Stomach (tissue), 9 donors: ENCODE measurements around the gene SNX9. TPM values are rescaled to one million over a fixed set of nuclear protein-coding genes. Genes with fewer than 3 reads are reported as not detected.

Source experiments
- DNase-seq, 2 donors: peaks; one replicate each; pipeline versions ENCODE4 v3.0.0 to v3.0.0-alpha.2; 2013 to 2019
- H3K27ac ChIP-seq, 5 donors: fragments of 200-600 bp in 4 of 5; sonication (generic) in 4 of 5; one replicate each; pipeline ENCODE4 v1.5.1; 2013 to 2019; ENCODE audit warnings: mild to moderate bottlenecking in 1 of 5, moderate library complexity in 1 of 5
- H3K27me3 ChIP-seq, 3 donors: fragments of 200-600 bp; sonication (generic); one replicate each; pipeline ENCODE4 v1.5.1; 2017 to 2019; ENCODE audit warnings: mixed run types in 1 of 3
- H3K36me3 ChIP-seq, 4 donors: fragments of 200-600 bp; sonication (generic); 1 replicate in 3 of 4; 2 replicates in 1 of 4; pipeline ENCODE4 v1.5.1; 2016 to 2019
- H3K4me1 ChIP-seq, 4 donors: fragments of 200-600 bp; sonication (generic); one replicate each; pipeline ENCODE4 v1.5.1; 2016 to 2019
- H3K4me3 ChIP-seq, 4 donors: fragments of 200-600 bp; sonication (generic) in 3 of 4; one replicate each; pipeline ENCODE4 v1.5.1; 2016 to 2019; ENCODE audit warnings: mild to moderate bottlenecking in 1 of 4
- H3K9me3 ChIP-seq, 4 donors: fragments of 200-600 bp; sonication (generic); one replicate each; pipeline ENCODE4 v1.5.1; 2016 to 2019
- CTCF ChIP-seq, 7 experiments: fragments of 450-650 bp in 4 of 7; fragments of 200-600 bp in 3 of 7; sonication (generic) in 3 of 7; IDR thresholded peaks; one replicate each; pipeline ENCODE4 v1.5.1; 2016 to 2019; ENCODE audit warnings: antibody characterized with exemption in 7 of 7, control low read depth in 2 of 7, mild to moderate bottlenecking in 1 of 7
- EP300 ChIP-seq: sonication (generic); formaldehyde crosslinking; IDR thresholded peaks from one replicate; pipeline ENCODE4 v1.6.1; 2017; ENCODE audit warnings: antibody characterized with exemption
- POLR2A ChIP-seq, 4 donors: fragments of 450-650 bp; IDR thresholded peaks; one replicate each; pipeline ENCODE4 v1.6.1; 2016; ENCODE audit warnings: antibody characterized with exemption in 4 of 4, control low read depth in 2 of 4, mild to moderate bottlenecking in 1 of 4, moderate library complexity in 1 of 4
- POLR2AphosphoS5 ChIP-seq, 3 donors: sonication (generic); formaldehyde crosslinking; IDR thresholded peaks; one replicate each; pipeline ENCODE4 v1.6.1; 2016; ENCODE audit warnings: antibody characterized with exemption in 3 of 3
- WGBS, 5 donors: extraction: QIAGEN DNeasy Blood & Tissue Kit in 3 of 5; methylation state at CpG; one replicate each; pipeline versions ENCODE4 v1.1.5 to v1.1.7; 2013 to 2018; 5-methylcytosine and 5-hydroxymethylcytosine counted together
- intact Hi-C: fragments of 100-400 bp; cut with DNase I; formaldehyde crosslinking; loops from one replicate; pipeline ENCODE4 v1.15.1; 2023; ENCODE audit warnings: low total_unique reads
- polyA plus RNA-seq, 3 donors: library from polyadenylated mRNA; stranded (reverse); fragments of 200-250 nt; gene quantifications; one replicate each; pipeline ENCODE4 v1.2.3, GENCODE V29; 2013
- total RNA-seq, 5 donors: library from RNA; depleted of rRNA; stranded (reverse); fragments of >200 nt; gene quantifications; one replicate each; pipeline versions ENCODE4 v1.1.0 to v1.2.3, GENCODE V29; 2014 to 2016
- donor health status: healthy with polysubstance abuse.
- donor health status: Bipolar disorder and iron deficiency.
- donor health status: healthy.

Gene SNX9
- total and polyA plus RNA-seq, 8 donors, result 21.4 to 58.7 (median 38.7) TPM

GRCh38 chr6:157804448-157805327, 18.4 kb upstream of the SNX9 start:
- peaks cover 0 to 5% (median 4%) of the 10 kb centered on the region in 4 donors for H3K9me3 ChIP-seq
- 83 to 92% (median 85%) methylated on average over 11 of the region's 11 CpGs for WGBS, 5 donors
- intact Hi-C loops, result no loop called here
- H3K4me3 ChIP-seq, result no peak overlapping the region
- H3K27ac ChIP-seq, result no peak overlapping the region
- no peaks in the 10 kb centered on the region for H3K36me3 ChIP-seq
- DNase-seq, result no peak
- TF ChIP-seq EP300 (no peak), POLR2A (IDR thresholded peaks at IDR 0.05) (no peak), CTCF (IDR thresholded peaks at IDR 0.05) (no peak), POLR2AphosphoS5 (IDR thresholded peaks at IDR 0.05) (no peak)
- no peaks in the 10 kb centered on the region for H3K27me3 ChIP-seq
- no peaks in the 10 kb centered on the region for H3K4me1 ChIP-seq

GRCh38 chr6:157806131-157806855, 16.8 kb upstream of the SNX9 start:
- no peak for DNase-seq
- WGBS, 5 donors, result 57 to 78% (median 73%) methylated on average over 3 of the region's 3 CpGs
- peaks cover 0 to 5% (median 4%) of the 10 kb centered on the region in 4 donors for H3K9me3 ChIP-seq
- no peaks in the 10 kb centered on the region for H3K27me3 ChIP-seq
- no peak overlapping the region for H3K4me3 ChIP-seq
- TF ChIP-seq POLR2A (IDR thresholded peaks at IDR 0.05) (no peak), CTCF (IDR thresholded peaks at IDR 0.05) (no peak), EP300 (no peak), POLR2AphosphoS5 (IDR thresholded peaks at IDR 0.05) (no peak)
- no peaks in the 10 kb centered on the region for H3K36me3 ChIP-seq
- no peak overlapping the region for H3K27ac ChIP-seq
- no peaks in the 10 kb centered on the region for H3K4me1 ChIP-seq
- intact Hi-C loops, result no loop called here

GRCh38 chr6:157806856-157807215, 16.2 kb upstream of the SNX9 start:
- Histone ChIP-seq H3K36me3 (no peaks in the 10 kb centered on the region), H3K4me1 (no peaks in the 10 kb centered on the region), H3K27me3 (no peaks in the 10 kb centered on the region), H3K9me3 (peaks cover 0 to 5% (median 4%) of the 10 kb centered on the region in 4 donors), H3K27ac (no peak overlapping the region), H3K4me3 (no peak overlapping the region)
- WGBS, 5 donors, result 86 to 94% (median 92%) methylated on average over 3 of the region's 3 CpGs
- TF ChIP-seq POLR2A (IDR thresholded peaks at IDR 0.05) (no peak), CTCF (IDR thresholded peaks at IDR 0.05) (no peak), EP300 (no peak), POLR2AphosphoS5 (IDR thresholded peaks at IDR 0.05) (no peak)
- no peak for DNase-seq
- intact Hi-C loops, result no loop called here

GRCh38 chr6:157808405-157808950, 14.6 kb upstream of the SNX9 start:
- TF ChIP-seq POLR2AphosphoS5 (IDR thresholded peaks at IDR 0.05), result no peak
- TF ChIP-seq CTCF (IDR thresholded peaks at IDR 0.05), result no peak
- Histone ChIP-seq H3K27me3 (no peaks in the 10 kb centered on the region), H3K4me3 (no peak overlapping the region), H3K4me1 (peaks cover 4 to 12% (median 5%) of the 10 kb centered on the region in 4 donors), H3K27ac (no peak overlapping the region), H3K36me3 (no peaks in the 10 kb centered on the region), H3K9me3 (peaks cover 0 to 5% (median 4%) of the 10 kb centered on the region in 4 donors)
- 89 to 98% (median 93%) methylated on average over 2 of the region's 2 CpGs for WGBS, 5 donors
- DNase-seq, result no peak
- intact Hi-C loops, result no loop called here
